Stimulated activated CD4-positive, alpha-beta T cell treated with anti-CD3 and anti-CD28 coated beads, Interleukin-1b, Interleukin-23, amount 100 ng/mL, for 48 hours (primary cell): ENCODE data around the gene VPS50.
"Not testable (repeated sequence)": the region's sequence is repeated elsewhere in the genome, so short reads cannot be mapped to it uniquely, and the experiment has no call there.

Source experiments
- DNase-seq: peaks from one replicate; pipeline ENCODE4 v3.0.0-alpha.2; 2020

Gene VPS50

DNA sequence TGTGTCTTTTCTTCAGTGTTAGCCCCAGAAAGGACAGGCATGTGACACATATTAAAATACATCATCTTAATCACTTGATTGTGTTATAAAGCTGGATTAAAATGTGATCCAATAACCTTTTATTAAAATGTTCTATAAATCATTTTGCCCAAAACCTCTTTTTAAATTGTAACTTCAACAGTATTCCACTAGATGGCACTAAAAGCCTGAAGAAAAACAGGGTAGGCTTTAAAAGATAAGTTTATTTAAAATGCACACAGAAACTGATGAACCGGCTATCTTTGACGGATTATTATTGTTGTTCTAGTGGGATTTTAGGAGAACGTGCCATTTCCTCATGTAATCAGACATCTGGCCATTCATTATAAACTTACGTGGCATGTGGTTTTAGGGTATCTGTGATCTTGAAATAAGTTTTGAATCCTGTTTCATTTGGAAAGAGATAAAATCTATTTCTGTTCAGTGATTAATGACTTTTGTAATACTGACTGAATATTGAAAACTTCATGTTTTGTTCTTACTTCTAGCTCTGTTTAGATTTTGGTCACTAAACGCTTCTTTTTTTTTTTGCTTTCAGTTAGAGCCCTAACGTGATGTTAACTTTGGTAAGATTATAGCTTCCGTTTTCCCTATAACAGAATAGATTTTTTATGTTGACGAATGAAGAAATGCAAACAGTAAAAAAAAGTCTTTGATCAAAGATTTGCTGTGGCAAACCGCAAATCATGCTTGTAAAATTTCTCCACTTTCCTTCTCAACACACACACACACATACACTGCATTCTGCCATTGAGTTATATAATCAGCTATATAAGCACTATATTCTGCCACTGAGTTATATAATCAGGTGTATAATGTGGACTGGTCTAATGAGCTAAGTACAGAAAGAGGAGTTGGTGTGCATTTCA is 13.6 kb downstream of the VPS50 start:
- no peak for DNase-seq

DNA sequence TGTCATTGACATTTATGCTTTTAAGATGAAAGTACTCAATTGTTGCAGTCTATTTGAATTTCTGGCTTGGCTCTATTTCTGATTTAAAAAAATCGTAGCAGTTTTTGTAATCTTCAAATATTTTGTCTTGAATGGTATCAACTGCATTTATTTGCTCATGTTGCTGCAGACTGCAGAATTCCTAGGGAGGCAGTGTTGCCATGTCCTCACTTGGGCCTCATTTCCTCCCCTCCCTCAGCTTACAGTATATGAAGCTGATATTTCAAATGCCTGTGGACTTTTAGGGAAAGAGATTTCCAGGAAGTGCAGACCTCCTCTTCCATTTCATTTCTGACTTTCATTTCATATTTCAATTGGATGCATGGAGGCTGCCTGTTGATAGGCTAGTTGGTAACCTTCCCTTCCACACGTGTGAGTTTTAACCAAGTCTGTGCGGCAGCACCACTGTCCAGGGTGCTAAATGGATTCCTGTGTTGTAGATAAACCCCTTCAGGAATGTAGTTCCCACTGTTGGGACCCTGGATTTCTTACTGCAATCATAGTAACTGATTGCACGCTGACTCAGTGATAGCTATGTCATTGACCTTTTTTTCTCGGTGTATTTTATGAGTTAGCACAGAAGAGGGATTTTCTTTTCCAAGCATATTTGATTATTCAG is 17.5 kb downstream of the VPS50 start:
- DNase-seq, result no peak

DNA sequence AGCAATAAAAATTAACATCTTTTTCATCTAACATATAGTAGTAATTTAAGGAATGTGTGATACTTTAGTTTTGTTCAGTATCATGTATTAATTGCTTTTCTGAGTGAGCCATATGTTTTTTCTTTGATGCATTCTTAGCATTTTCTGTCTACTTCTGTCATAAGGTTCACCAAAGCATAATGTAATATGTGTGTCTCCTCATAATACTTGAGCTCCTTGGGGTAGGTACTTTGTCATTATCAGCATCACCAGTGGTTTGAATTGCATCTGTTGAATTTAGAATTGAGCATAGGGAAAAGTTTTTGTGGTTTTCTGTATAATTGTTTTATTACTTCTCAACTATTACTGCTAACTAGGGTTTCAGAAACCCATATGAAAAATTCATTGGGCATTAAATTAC is 26.5 kb downstream of the VPS50 start:
- no peak for DNase-seq

DNA sequence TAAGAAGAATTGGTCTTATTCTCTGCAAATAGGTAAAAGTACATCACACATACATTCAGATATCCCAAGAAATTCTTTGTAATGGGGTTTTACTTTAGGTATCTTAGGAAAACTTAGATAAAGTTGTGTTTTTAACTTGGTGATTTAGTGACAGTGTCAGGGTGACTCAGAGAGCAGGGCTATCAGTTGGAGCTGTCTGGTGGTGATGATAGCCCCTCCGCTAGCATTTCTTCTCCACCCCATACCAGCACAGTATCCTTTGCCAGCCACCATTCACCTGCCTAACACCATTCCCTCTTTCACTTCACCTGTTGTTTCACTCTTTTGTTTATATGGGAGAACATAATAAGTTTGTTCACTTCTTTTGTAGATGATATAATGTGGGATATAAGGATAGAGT is 30.4 kb downstream of the VPS50 start:
- DNase-seq, result no peak

DNA sequence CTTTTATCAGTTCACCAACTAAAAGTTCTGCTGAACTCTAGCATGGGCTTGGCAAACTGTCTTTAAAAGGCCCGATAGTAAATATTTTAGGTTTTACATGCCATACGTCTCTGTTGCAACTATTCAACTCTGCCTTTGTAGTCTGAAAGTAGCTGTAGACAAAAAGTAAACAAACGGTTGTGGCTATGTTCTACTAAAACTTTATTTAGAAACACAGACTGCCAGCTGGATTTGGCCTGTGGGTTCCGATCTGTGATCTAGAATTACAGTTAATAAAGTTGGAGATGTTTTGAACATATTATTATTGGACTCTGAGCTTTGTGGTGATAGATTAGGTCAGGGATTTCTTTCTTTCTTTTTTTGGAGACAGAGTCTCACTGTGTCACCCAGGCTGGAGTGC is 33.1 kb downstream of the VPS50 start:
- DNase-seq, result no peak

DNA sequence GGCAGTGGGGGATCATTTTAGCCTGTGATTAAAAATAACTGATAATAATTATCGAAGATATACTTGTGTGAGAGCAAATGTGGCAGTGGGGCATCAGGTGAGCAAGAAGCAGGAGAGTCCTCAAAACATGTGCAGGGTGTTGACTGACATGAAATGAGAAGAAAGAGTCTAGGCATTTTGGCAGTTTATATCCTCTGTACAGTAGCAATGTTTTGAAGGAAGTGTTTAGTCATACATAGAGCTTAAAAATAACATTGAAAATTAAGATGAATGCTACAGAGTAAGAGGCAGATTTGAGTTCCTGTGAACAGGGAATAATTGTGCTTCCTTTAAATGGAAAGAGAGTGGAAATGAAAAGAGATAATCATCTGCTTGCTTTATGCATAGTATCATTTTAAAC is 47.4 kb downstream of the VPS50 start:
- no peak for DNase-seq

DNA sequence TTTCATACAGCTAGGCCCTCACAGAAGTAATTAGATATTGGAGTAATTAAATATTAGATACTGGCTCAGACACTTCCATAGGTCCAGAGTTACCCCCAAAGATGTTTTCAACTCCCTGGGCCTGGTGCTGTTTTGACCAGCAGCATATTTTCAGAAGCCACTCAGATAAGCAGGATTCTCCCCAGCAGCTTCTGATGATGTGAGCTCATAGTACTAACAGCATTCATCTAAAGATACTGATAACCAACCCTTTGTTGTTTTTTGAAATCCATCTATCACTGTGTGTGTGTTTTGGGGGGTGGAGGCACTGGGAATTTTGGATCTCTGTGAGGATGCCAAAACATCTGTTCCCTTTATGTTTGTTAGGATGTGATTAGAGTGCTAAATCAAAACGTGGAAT is 52.7 kb downstream of the VPS50 start:
- no peak for DNase-seq

DNA sequence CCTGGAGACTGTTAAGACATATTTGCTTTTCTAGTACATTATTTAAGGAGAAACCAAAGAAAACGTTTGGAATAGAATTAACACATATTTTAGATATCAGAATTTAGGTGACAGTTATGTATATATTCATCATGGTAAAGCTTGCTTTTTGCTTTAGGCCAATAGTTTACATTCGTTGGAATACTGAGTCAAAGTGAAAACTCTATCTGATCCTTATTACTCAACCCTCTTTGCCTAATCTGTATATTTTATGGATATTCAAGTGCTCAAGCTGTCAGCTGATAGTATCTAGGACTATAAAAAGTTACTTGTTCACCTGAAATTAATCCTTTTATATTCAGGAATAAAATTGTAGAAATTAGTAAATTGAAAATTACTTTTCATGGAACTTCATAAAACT is 61.1 kb downstream of the VPS50 start:
- no peak for DNase-seq

DNA sequence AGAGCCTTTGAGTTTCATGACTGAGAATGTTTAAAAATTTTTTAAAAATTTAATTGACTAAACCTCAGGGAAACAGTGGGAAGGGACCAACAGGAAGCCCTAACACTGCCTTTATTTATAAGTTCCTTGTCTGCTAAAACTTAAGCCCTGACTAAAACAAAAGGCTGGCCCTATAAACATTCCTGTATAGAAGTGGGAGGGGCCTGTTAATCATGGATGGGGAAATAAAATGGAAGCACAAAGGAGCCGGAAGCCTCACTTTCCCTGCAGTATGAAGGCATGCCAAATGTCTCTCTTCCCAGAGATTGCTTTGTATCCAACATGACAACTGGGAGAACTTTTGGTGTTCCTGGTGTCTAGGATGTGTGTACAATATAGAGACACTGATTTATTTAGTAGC is 66.0 kb downstream of the VPS50 start:
- DNase-seq, result no peak

DNA sequence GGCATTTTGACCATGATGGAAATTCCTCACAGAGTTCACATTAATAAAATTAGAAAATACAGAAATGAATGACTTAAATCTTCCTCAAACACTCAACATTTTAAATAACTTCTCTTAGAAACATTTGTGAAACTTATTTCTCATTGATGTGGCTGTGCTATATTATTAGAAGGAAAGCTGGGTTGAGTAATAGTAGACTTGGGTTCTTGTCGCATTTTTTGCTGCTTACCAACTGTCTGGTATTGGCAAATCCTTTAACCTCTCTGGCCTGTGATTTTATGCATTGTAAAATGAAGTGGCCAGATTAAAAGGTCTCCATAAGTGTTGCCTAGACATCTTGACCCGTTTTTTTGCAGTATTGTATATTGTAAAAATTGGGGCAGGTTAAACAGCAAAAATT is 66.5 kb downstream of the VPS50 start:
- no peak for DNase-seq

DNA sequence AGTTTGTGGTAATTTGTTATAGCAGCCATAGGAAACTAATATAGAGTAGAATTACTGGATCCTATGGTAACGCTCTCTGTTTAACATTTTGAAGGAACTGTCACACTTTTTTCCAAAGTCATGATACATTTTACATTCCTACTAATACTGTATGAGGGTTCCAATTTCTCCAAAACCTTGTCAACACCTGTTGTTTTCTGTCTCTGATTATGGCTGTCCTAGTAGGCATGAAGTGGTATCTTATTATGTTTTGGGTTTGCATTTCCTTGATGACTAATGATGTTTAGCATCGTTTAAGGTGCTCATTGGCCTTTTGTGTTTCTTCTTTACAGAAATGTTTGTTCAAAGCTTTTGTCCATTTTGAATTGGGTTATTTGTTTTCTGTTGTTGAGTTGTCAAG is 69.6 kb downstream of the VPS50 start:
- DNase-seq, result no peak

DNA sequence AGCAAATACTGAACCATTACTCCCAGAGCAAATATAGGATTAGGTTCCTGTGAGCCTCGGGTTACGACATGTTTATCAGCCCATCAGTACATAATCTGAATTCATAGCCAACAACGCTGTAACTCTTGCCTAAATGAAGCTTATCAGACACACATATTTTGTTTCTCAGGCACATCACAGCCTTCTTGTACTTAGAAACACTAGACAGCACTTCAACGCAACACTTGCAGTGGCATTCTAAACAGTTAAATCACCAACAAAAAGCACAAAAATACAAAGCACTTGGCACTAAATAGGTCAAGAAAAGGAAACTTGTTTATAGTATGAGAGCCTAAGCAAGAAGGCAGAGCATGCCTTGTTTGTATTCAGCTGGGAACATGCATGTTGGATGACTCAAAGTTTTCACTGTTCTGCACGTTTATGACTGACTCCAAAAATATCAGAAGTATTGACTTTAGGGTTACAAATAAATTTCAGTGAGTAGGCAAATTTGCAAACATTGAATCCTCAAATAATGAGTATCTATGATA is 75.0 kb downstream of the VPS50 start:
- no peak for DNase-seq

DNA sequence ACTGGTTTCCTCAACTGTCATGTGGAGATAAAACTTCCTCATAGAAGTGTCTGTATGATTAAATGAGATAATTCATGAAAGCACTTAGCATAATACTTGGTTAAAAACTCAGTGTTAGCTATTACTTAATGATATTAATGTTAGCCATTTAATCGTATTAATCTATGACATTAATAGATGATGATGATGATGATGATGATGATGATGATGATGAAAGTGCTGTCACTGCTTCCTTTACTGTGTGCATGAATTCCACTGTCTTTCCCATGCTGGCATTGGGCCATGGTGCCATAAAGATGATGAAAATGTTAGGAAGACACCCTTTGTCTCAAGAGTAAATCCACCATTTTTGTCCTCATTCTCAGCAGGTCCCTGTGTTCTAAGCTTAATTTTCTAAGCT is 75.8 kb downstream of the VPS50 start:
- no peak for DNase-seq

DNA sequence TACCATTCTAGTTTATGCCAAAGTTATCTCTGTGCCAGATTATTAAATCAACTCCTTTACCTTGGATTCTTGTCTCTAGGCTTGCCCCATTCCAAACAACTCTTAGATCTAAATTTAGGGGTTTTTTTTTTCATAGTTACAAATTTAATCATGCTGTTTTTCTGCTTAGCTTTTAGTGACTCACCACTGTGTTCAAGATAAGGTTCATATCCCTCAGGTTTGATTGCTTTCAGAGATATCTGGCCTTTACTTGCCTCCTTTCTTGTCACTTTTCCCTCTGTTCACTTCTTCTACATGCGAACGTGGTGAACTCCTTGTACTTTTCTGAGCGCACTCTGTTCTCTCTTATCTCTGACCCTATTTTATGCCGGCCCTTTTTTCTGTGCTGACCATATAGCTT is 78.2 kb downstream of the VPS50 start:
- no peak for DNase-seq

DNA sequence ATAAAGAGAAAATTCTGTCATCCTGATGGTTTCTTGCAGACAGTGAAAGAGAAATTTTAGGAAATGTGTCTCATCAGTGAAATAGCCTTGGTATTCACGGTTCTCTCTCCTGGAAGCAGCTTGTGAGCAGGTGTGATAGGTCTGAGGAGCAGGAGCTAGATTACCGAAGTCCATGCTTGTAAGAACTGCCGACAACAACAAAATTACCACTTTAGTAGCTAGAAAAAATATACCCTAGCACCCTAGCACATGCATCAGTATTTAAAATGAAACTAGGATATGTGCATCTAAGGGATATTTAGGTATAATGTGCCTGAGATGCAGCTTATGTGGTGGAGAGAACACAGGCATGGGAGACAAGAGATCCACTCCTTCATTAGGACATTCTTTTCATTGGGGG is 82.3 kb downstream of the VPS50 start:
- DNase-seq, result no peak

DNA sequence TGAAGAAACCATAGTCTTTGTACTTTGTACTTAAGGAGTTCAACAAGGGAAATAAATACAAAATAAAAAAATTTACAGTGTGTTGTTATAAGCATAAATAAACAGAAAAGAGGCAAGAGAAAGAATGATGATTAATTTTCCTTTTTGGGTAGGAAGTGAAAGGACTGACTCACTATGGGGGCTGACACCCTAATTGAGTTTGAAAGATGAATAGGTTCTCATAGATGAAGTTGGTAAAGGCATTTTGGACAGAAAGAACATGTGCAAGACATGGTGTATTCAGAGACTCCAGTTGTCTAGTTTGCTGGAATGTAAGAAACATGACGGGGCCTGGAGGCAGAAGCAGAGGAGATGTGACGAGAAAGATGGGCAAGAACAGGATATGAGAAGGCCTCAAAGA is 83.7 kb downstream of the VPS50 start:
- no peak for DNase-seq

DNA sequence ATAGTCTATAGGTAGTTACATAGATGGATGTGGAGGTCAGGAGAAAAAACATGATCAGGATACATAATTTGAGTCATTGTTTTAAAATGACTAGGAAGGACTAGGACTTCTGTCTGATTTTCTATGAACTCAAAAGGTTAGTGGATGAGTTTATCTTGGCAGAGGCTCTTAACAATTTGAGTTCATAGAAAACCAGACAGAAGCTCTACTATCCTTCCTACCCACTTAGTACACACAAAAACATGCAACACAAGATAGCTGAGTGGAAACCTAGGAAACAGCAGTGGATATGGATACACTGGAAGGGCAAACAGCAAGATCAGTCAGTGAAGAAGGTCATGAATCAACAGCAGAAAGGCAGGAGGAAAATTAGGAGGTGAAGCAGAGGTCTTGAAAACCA is 84.6 kb downstream of the VPS50 start:
- DNase-seq, result no peak

DNA sequence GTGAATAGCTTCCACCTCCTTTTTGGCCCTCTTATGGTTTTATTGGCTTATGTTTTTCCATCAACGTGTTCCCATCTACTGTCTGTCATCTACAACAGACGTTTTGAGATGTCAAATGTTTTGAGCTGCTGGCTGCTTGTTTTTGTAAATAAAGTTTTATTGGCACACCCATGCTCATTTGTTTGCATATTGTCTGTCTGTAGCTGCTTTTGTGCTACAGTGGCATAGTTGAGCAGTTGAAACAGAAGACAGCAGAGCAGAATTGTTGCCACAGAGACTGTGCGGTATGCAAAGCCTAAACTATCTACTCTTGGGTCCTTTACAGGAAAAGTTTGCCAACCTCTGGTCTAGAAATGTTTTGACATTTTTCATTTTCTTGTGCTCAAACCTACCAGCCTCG is 88.7 kb downstream of the VPS50 start:
- DNase-seq, result no peak

DNA sequence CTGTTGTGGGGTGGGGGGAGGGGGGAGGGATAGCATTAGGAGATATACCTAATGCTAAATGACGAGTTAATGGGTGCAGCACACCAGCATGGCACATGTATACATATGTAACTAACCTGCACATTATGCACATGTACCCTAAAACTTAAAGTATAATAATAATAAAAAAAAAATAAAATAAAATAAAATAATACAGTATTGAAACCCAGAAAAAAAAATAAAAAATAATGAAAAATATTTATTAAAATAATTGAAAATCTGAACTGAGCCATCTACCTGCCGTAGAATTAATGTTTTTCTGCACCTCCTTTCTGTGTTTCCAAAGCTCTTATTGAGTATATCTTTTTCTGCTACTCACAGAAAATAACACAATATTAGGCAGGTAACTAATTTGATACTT is 94.1 kb downstream of the VPS50 start:
- DNase-seq, result not testable (repeated sequence)

DNA sequence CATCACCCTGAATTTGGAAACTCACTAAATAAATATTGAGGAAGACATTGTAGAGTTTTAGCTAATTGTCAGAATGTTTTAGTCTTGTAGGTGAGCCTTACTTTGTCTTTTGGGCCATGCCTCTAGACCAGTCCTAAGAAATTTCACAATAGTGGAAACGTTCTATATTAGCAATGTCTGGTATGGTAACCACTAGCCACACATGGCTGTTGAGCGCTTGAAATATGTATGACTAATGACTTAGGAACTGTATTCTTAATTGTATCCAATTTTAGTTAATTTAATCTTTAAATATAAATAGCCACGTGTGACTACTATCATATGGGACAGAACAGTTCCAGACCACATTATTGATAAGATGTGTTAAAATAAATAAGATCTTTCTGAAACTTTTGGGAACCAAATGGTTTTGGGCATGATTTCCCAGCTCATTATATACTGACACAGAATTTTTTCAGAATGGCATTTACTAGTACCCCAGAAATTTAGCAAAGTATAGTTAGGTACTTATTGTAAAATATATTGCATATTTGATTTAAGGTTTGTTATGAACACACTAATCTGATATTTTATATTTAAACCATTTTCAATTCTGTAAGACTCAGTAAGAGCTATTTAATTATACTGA is 95.0 kb downstream of the VPS50 start:
- no peak for DNase-seq

DNA sequence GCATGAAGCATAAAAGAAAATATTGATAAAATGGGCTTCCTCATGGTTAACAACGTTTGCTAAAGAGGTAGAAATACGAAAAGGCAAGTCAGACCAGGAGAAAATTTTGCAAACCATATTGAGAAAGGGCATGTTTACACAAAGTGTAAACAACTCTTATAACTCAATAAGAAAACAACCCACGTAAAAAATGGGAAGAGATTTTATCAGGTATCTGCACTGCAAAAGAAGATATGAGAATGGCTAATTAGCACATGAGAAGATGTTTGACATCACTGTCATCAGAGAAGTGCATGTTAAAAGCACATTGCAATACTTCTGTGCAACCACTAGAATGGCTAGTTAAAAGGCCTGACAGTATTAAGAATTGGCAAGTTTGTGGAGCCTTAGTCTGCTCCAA is 99.5 kb downstream of the VPS50 start:
- no peak for DNase-seq

DNA sequence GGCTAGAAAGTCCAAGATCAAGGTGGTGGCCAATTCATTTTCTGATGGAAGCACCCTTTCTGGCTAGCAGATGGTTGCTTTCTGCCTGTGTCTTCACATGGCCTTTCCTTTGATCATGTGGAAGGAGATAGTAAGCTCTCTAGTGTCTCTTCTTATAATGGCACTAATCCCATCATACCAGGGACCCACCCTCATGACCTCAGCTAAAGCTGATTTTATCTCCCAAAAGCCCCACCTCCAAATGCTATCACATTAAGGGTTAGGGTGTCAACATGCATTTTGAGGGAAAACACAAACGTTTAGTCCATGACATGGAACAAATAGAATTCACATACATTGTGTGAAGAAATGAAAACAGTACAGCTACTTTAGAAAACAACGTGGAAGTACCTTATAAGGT is 100.0 kb downstream of the VPS50 start:
- no peak for DNase-seq

DNA sequence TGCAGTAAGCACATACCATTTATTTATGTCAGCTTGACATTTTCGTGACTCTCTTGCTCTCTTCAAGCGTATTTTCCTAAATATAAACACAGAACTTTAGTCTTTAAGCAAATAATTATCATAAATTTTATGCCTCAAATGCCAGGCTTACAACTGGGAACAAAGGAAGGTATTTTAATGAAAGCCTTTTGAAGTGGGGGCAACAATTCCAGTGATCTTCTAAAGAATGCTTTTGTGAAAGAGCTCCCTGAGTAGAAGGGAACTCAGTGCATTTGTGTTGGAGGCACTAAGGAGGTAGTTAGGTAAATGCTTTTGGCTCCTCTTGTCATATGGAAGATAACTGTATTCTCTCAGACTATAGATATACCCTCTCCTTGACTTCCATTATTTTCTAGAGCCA is 104.9 kb downstream of the VPS50 start:
- no peak for DNase-seq

DNA sequence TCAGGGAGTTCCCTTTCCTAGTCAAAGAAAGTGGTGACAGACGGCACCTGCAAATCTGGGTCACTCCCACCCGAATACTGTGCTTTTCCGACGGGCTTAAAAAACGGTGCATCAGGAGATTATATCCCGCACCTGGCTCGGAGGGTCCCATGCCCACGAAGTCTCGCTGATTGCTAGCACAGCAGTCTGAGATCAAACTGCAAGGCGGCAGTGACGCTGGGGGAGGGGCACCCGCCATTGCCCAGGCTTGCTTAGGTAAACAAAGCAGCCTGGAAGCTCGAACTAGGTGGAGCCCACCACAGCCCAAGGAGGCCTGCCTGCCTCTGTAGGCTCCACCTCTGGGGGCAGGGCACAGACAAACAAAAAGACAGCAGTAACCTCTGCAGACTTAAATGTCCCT is 110.0 kb downstream of the VPS50 start:
- DNase-seq, result not testable (repeated sequence)
